HG02642 (cell line): ENCODE data around the gene ENTHD1.

ENCODE experiments used
- ATAC-seq: cut with Tn5 transposase; IDR thresholded peaks from one replicate; pipeline ENCODE4 v1.9.1; 2021; ENCODE audit warnings: mild to moderate bottlenecking; ENCODE audit not compliant: unreplicated experiment, poor library complexity

The ENTHD1 gene

DNA sequence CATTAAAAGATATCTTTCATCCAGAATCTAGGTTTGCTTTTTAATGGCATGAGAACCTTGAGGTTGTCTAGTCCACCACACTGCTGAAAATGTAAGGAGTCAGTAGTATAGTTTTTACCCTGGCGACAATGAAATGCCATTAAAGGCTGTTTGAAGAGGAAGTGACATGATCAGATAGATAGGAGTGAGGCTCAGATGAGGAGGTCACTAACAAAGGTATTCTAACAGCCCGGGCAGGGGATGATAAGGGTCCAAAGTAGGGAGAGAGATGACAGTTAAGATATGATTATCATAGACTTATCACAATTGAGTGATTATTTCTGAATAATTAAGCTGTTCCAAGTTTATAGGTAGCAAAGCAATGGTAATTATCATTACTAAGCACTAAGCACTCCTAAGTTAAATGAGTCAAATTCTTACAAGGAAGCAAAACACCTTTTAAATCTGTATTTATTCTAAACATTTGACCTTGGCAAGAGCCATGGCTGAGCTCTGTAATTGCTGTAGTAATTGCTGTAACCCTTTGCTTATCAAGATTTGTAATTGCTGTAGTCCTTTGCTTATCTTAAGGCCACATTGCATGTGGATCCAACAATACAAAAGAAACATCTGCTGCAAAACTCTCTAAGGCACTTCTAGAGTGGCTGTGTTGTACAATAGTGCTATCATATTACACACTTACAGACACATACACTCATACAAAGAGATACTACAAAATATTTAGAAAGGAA, 92.6 kb downstream of the ENTHD1 start:
- no peak for ATAC-seq

DNA sequence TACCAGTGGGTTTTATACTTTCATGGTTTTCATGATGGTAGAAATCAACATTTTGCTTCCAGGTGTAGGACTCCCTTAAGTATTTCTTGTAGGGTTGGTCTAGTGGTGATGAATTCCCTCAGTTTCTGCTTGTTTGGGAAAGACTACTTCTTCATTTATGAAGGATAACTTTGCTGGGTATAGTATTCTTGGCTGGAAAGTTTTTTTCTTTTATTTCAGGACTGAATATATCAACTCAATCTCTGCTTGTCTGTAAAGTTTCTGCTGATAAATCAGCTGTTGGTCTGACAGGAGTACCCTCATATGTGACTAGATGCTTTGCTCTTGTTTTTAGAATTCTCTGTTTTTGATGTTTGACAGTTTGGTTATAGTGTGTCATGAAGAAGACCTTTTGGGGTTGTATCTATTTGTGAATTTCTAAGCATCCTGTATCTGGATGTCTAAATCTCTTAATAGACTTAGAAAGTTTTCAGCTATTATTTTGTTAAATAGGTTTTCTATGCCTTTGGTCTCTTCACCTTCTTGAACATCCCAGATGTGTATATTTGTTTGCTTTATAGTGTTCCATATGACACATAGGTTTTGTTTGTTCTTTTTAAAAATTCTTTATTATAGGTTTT, 95.9 kb downstream of the ENTHD1 start:
- ATAC-seq: no peak

- no peak for ATAC-seq
Measured at GRCh38 chr22:39789788-39790187, 103.8 kb downstream of the ENTHD1 start.

- ATAC-seq: no peak
Measured at GRCh38 chr22:39785232-39785631, 108.3 kb downstream of the ENTHD1 start.

DNA sequence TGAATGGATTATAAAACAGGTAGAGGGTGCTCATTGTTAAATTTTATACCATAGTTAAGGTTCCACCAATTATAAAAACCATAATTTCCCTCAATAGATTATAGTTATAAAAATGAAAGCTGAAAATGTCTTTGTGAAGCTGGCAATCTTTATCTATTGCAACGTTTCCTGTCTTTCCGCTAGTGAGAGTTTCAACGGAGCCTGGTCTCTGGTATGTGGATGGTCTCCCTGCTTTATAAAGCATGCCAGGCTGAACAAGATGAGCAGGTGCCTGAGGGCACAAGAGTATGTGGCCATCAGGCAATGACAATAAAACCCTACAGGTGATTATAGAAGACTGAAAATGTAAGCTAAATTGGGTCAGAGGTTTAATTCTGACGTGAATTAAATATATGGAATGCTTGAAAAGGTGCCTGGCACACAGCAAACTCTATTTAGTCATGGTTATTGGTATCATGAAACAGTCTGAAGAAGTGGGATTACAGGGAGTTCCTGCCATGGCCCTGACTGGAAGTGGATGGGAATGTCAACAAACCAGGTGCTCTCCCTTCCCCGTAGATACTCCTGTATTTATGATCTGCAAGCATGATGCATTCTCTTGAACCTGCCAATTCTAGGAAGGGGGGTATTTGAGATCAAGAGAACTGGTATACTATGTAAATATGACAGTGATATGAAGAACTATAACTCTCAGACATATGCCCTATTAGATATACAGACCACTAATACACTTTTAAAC, 115.7 kb downstream of the ENTHD1 start:
- ATAC-seq: no peak

- ATAC-seq: no peak
Measured at GRCh38 chr22:39776295-39777009, 117.1 kb downstream of the ENTHD1 start.

DNA sequence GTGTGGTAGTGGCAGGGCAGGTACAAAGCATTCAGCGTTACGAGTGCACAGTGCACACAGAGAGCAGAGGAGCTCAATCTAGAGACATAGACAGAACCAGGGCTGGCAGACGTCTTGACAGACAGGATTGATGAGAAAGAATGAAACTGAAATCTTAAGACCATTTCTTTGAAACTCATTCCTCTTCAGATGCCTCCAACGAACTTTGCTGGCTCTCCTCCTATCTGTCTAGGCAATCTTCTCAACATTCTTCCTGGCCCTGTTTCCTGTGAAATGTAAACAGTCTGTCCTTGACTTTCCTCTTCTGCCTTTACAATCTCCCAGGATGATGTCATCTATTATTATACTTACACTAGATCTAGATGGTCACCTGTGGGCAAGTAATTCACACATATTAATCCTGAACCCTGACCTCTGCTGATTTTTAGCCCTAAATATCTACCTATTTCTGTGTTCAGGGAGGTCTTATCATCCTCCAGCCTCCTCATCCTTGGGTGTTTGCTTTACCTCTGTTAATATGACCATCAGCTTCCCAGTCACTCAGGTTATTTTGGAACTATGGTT, 119.5 kb downstream of the ENTHD1 start:
- ATAC-seq: peak; percentile 64

DNA sequence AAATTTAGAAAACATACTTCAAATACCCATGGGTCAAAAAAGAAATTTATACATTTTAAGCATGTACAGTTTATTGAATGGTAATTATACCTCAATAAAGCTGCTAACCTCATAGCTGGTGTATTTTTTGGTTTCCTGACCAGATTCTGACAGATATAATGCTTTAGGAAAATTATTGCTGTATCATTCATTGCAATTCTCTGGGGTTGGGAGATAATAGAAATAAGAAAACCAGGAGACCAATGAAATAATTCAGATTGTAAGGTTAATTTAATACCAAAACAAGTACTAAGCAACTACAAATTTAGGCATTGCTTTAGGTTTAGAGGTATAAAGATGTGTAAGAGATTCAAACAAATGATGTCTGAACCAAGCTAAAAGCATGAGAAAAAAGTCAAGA, 120.1 kb downstream of the ENTHD1 start:
- ATAC-seq: no peak

- ATAC-seq: no peak
Measured at GRCh38 chr22:39771486-39771885, 122.1 kb downstream of the ENTHD1 start.

DNA sequence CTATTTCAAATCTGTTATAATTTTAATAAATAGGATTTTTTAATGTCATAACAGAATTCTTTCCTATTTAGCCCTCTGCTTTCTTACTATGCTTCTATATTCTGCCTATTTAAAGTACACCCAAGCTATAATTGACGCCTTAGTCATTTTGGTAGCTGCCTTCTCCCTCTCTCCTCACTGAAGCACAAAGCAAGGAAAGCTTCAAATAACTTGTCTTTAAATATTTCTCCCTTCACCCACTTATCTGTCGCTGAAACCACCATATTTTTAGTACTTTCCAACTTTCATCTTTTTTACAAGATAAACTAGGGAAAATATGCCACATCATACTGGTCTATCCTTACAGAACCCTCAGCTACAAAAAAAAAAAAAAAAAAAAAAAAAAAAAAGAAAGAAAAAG, 127.9 kb downstream of the ENTHD1 start:
- ATAC-seq: no peak

- ATAC-seq: no peak
Measured at GRCh38 chr22:39765046-39765445, 128.5 kb downstream of the ENTHD1 start.

- no peak for ATAC-seq
Measured at GRCh38 chr22:39763276-39763675, 130.3 kb downstream of the ENTHD1 start.

- no peak for ATAC-seq
Measured at GRCh38 chr22:39750759-39751158, 142.8 kb downstream of the ENTHD1 start.

GRCh38 chr22:39748877-39749276, 144.7 kb downstream of the ENTHD1 start:
- no peak for ATAC-seq

GRCh38 chr22:39746600-39747262, 146.8 kb downstream of the ENTHD1 start:
- ATAC-seq: no peak

GRCh38 chr22:39745789-39746188, 147.8 kb downstream of the ENTHD1 start:
- no peak for ATAC-seq

DNA sequence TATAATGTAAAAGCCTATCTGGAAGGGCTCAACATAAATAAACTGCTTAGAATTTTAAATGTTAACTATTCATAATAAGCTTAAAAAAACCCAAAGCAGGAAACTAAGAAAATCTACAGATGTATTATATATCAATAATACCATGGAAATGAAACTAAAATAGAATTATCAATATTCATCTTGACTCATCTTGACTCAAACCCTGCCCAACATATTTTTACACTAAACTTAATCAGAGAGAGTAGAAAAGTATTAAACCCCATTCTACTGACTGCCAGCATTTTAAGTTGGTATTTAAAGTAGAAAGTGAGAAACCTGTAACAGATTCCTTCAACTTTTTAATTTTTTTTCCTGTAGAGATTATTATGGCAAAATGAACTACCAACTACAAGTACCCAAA, 149.2 kb downstream of the ENTHD1 start:
- ATAC-seq: no peak

- ATAC-seq: no peak
Measured at GRCh38 chr22:39743935-39744334, 149.6 kb downstream of the ENTHD1 start.

GRCh38 chr22:39739338-39740027, 154.1 kb downstream of the ENTHD1 start:
- no peak for ATAC-seq
